GM18505 (cell line): ENCODE measurements around the gene PRKAR2B.
"Not testable (repeated sequence)": the region's sequence is repeated elsewhere in the genome, so short reads cannot be mapped to it uniquely, and the experiment has no call there.

Experiments
- ATAC-seq: cut with Tn5 transposase; IDR thresholded peaks from one replicate; pipeline ENCODE4 v1.9.1; 2021; ENCODE audit not compliant: unreplicated experiment
- POLR2A ChIP-seq: IDR thresholded peaks from 4 replicates; pipeline ENCODE4 v1.6.1; 2011; ENCODE audit warnings: borderline replicate concordance; ENCODE audit not compliant: insufficient read depth, insufficient read length; ENCODE audit errors: extremely low read depth

The PRKAR2B gene

GRCh38 chr7:107046491-107047259, 2.2 kb downstream of the PRKAR2B start:
- ATAC-seq, result no peak
- TF ChIP-seq POLR2A, result no peak

- TF ChIP-seq POLR2A, result no peak
- no peak for ATAC-seq
Measured at GRCh38 chr7:107047902-107048782, 3.6 kb downstream of the PRKAR2B start.

- no peak for TF ChIP-seq POLR2A
- ATAC-seq, result no peak
Measured at GRCh38 chr7:107048783-107049418, 4.4 kb downstream of the PRKAR2B start.

- no peak for TF ChIP-seq POLR2A
- no peak for ATAC-seq
Measured at GRCh38 chr7:107049480-107049879, 5.0 kb downstream of the PRKAR2B start.

- ATAC-seq, result no peak
- TF ChIP-seq POLR2A, result no peak
Measured at GRCh38 chr7:107049971-107050532, 5.5 kb downstream of the PRKAR2B start.

GRCh38 chr7:107051376-107051775, 6.9 kb downstream of the PRKAR2B start:
- ATAC-seq, result no peak
- no peak for TF ChIP-seq POLR2A

GRCh38 chr7:107054965-107055364, 10.5 kb downstream of the PRKAR2B start:
- not testable (repeated sequence) for ATAC-seq

- ATAC-seq, result not testable (repeated sequence)
Measured at GRCh38 chr7:107056058-107056457, 11.6 kb downstream of the PRKAR2B start.

GRCh38 chr7:107056728-107057473, 12.4 kb downstream of the PRKAR2B start:
- no peak for TF ChIP-seq POLR2A
- no peak for ATAC-seq

- ATAC-seq, result no peak
- no peak for TF ChIP-seq POLR2A
Measured at GRCh38 chr7:107057474-107057833, 12.9 kb downstream of the PRKAR2B start.

- no peak for TF ChIP-seq POLR2A
- no peak for ATAC-seq
Measured at GRCh38 chr7:107059468-107059867, 15.0 kb downstream of the PRKAR2B start.

- no peak for TF ChIP-seq POLR2A
- no peak for ATAC-seq
Measured at GRCh38 chr7:107063245-107064120, 19.0 kb downstream of the PRKAR2B start.
